Mesenteric fat pad (tissue), 1 donor: ENCODE results near the gene AMACR. TPM values are rescaled to one million over a fixed set of nuclear protein-coding genes. Genes with fewer than 3 reads are reported as not detected.

Experiments used
- total RNA-seq: library from RNA; stranded (reverse); fragmentation: NEBNext Ultra II Directional; extraction: Animal tissue kit (Norgen Biotek cat#: 25700); gene quantifications from one replicate; pipeline ENCODE4 v1.2.1, GENCODE V29; 2021
- donor health status: DM: yes; HTN: yes; CAD: no.

The AMACR gene
- total RNA-seq, 1 donor from 2014 or later, result 5.6 TPM

Other genes with a start within 250 kb of the AMACR start
- 41.2 TPM for gene ADAMTS12, start 116.1 kb downstream of the AMACR start, total RNA-seq
- not detected for gene RXFP3, start 71.7 kb downstream of the AMACR start, total RNA-seq
- gene SLC45A2, start 23.4 kb downstream of the AMACR start, total RNA-seq, result not detected
- gene C1QTNF3, start 35.2 kb upstream of the AMACR start, total RNA-seq, result 2.7 TPM